Measurements from ENCODE around the gene SGCE.

DNA sequence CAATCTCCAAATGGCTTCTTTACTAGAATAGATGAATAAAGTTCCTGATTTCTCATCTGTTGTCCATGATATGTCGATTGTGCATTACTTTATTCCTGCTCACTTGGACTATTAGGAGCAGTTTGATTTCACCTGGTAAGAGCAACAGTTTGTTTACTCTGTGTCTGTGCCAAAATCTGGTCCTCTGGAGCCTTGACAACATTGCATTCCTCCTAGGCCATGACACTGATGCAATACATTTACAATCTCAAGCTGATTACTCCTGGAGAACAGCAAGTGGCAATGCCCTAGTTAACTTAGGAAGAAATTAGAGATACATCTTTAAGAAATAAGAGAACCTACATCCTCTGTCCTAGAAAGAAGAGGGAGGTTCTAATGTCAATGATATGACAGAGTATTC lies 71.8 kb downstream of the SGCE start:
- TF ChIP-seq, protein P1, sequence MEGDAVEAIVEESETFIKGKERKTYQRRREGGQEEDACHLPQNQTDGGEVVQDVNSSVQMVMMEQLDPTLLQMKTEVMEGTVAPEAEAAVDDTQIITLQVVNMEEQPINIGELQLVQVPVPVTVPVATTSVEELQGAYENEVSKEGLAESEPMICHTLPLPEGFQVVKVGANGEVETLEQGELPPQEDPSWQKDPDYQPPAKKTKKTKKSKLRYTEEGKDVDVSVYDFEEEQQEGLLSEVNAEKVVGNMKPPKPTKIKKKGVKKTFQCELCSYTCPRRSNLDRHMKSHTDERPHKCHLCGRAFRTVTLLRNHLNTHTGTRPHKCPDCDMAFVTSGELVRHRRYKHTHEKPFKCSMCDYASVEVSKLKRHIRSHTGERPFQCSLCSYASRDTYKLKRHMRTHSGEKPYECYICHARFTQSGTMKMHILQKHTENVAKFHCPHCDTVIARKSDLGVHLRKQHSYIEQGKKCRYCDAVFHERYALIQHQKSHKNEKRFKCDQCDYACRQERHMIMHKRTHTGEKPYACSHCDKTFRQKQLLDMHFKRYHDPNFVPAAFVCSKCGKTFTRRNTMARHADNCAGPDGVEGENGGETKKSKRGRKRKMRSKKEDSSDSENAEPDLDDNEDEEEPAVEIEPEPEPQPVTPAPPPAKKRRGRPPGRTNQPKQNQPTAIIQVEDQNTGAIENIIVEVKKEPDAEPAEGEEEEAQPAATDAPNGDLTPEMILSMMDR (conservative IDR thresholded peaks at IDR 0.05; ENCODE audit: low read depth, low read length): no peak
- no peak for TF ChIP-seq EZH2 (IDR thresholded peaks at IDR 0.05; ENCODE audit: borderline replicate concordance, low read depth, low read length, poor library complexity, severe bottlenecking)

Data from A673 (cell line).